Fibroblast of upper back skin (primary cell): Measurements from ENCODE around the gene IPO4.
"Not testable (repeated sequence)": the region's sequence is repeated elsewhere in the genome, so short reads cannot be mapped to it uniquely, and the experiment has no call there.

ENCODE experiments used
- DNase-seq: peaks from one replicate; pipeline ENCODE4 v3.0.0-alpha.2; 2013

The IPO4 gene

DNA sequence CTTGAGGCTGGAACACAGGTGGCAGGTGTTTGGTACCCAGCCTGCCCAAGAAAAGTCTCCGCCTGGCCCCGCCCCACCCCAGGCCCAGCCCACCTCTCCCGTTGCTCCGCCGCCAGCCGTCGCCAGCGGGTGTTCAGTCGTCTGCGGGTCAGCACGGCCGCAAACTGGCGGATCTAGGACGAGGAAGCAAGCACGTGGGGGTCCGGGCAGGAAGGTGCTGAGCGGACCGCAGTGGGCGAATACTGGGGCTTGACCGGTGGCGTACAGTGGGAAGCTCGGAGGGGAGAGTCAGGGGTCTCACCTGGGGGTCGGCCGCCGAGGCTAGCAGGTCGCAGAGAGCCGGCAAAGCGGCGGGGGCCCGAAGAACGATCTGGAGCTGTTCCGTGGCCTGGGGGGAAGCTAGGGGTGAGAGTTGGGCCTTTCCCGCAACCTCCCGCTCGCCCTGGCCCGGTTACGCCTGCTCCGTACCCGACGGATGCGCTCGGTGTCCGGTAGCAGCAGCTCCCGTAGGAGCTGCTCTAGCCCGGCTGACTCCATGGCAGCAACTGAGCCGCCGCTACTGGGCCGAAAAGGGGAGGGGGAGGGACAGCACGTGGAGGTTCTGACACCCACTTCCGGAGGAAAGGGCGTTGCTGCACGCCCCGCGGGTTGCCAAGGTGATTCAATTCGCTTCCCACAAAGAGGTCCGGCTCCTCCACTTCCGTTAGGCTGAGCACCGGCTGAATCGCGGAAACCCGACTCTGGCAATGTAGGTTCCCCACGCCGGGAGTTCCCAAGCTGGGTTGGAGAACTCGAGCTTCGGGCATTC lies at the start of gene IPO4:
TSS of gene IPO4 (minus strand) at position 566 of the 808 bp plus-strand sequence. CDS start at position 537, 29 bp downstream.
- DNase-seq = peak; percentile 97

- DNase-seq = no peak
Measured at GRCh38 chr14:24238123-24238522, 49.5 kb upstream of the IPO4 start.

- no peak for DNase-seq
Measured at GRCh38 chr14:24237463-24237955, 48.9 kb upstream of the IPO4 start.

- DNase-seq = no peak
Measured at GRCh38 chr14:24236689-24237462, 48.3 kb upstream of the IPO4 start.

- no peak for DNase-seq
Measured at GRCh38 chr14:24235804-24236688, 47.4 kb upstream of the IPO4 start.

DNA sequence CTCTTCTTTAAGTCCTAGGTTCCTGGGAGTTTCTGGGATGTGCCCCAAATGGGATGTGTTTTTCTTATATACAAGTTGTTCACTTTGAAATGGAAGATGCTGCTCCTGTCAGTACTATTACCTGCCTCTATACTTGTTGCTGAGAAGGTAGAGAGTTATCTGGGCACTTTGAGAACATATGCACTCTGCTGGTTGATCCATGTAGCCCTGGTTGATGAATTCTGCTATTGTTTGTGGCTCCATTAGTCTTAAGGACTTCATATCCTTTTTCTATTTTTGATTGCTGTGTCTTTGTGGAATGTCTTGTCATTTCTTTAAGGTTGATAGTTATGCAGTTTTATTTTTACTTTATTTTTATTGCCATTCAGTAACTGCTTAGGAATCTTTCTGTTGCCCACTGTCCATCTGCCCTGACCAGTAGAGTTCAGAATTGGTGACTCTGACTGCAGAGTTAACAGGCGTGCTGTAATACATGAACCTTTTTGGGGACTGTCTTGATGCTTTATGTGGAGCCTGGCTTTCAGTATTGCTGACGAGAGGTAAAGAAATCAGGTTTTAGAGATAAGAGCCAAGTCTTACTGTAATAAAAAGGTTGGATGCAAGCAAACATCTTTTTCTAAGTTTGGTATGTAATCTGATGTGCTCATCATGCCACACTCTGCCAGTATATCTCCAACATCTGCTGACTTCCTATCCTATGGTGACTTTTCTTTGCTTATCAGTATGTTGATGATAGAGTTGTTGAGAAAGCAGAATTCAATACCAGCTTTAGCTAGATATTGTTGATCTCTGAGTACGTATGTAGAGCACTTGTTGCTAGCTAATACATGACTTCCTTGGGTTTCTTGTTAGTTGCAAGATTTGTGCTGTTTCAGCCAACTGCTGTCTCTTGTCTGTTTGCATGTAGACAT lies 45.7 kb upstream of the IPO4 start:
- DNase-seq = no peak

DNA sequence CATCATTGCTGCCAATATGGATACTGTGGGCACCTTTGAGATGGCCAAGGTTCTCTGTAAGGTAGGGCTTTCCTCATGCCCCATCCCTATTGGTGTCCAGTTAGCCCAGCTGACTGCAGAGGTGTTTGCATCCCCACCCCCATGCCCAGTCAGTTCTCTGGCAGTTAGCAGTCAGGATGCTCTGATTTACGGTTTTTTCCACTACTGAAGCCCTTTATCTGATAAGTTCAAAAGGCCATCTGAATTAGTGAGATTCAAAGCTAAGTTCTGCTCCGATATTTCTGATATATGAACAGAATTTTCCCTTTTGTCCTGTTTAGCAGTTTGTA lies 44.9 kb upstream of the IPO4 start:
- no peak for DNase-seq

DNA sequence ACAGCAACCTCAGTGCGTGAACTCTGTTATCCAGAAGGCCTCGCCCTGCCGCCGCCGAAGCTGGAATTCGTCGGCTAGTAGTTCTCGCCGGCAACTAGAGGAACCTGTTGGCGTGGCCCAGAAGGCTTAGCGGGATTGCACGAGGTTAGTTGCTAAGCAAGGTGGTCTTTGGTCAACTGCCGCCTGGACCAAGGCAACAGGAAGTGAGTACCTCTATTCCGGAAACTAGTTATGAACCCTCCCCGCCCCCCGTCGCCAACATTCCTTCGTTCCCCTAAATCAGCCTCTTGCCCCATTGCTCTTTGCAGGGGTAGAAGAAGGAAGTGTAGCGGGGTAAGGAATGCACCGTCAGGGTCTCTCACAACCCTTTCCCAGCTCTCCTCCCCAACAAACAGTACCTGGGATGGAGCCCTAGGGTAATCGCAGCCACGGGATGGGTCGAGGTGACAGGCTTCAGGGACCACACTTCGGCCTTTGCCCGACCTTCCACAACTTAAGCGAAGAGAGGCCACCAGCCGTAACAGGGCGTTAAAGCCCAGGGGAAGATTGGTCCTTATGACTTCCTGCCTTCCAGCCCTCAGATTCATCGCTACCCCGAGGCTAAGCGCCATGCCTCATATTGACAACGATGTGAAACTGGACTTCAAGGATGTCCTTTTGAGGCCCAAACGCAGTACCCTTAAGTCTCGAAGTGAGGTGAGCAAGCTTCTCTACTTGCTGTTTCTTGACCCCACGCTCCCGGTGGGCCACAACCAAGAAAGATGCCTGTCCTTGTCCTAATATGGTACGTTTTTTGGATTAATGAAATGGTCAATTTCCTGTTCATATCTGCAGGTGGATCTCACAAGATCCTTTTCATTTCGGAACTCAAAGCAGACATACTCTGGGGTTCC lies 44.3 kb upstream of the IPO4 start, which contains the start of gene GMPR2:
TSS of gene GMPR2 (plus strand) at position 285 of the 893 bp plus-strand sequence. CDS start at position 610, 325 bp downstream.
- no peak for DNase-seq

DNA sequence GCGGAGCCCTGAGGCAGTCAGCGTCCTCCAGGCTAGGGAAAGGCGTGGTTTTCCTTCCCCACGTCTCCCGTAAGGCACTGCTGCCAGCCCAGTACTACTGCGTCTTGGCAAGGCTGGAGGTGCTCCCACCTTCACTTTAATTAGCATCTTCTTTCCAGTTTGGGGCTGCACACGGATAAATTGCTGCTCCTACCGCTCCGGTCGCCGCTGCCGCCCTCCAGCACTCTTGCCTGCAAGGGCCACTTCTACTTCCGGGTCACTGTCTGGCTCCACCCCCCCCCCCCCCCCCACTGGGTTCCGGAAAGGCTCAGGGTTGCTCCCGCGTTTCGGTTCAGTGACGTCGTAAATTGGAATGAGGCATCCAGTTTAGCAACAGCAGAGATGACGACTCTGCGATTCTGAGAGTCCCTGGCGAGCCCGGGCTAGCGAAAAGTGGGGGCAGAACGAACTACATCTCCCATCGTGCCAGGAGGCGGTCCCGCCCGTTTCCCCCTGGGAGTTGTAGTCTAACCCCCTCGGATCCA lies 43.6 kb upstream of the IPO4 start, which contains the start of gene NEDD8:
TSS of gene NEDD8 (minus strand) at position 247 of the 524 bp plus-strand sequence. CDS start at position 147, 100 bp downstream.
- peak; percentile 98 for DNase-seq

GRCh38 chr14:24231263-24232120 lies 42.9 kb upstream of the IPO4 start:
- no peak for DNase-seq

DNA sequence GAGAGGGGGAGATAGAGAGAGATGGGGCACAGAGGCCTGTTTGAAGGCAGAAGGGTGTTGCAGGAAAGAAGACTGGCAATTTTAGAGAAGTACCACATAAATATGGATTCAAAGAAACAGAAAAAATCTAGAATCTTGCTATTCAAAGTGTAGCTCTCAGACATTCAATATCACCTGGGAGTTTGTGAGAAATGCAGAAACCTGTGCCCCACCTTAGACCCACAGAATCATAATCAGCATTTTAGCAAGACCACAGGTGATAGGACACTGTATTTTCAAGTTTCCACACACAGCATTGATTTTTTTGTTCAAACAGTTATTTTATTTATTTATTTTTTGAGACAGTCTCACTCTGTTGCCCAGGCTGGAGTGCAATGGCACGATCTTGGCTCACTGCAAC lies 40.3 kb upstream of the IPO4 start:
- DNase-seq = no peak

GRCh38 chr14:24226473-24226872 lies 37.9 kb upstream of the IPO4 start:
- DNase-seq = no peak

DNA sequence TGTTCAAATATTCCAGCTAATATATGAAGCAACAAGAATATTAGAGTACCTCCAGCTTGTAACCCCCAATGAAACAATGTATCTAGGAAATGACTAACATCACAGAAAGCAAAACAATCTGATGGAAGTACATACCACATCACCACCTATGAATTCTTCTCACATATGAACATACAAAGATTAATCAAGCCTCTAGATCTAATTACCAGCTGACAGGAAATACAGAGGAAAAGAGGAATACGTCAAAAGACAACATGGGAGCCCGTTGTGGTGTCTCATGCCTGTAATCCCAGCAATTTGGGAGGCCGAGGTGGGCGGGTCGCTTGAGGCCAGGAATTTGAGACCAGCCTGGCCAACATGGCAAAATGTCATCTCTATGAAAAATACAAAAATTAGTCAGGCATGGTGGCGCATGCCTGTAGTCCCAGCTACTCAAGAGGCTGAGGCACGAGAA lies 36.0 kb upstream of the IPO4 start:
- peak; percentile 94 for DNase-seq

- not testable (repeated sequence) for DNase-seq
Measured at GRCh38 chr14:24222987-24223386, 34.4 kb upstream of the IPO4 start.

DNA sequence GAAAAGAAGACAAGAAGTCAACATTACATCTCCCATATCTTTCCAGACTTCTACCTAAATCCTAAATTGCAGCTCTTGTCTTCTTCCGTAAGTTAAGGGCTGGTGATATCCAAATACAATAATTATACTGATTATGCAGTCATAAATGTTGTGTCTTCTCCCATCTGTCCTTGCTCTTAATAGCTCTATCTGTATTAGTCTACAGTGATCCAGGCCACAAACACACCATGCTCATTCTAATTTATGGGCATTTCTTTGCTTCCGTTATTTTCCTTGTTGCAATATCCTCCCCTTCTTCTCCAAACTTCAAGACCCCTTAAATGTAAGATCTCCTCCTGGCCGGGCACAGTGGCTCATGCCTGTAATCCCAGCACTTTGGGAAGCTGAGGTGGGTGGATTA lies 30.9 kb upstream of the IPO4 start:
- DNase-seq = no peak

- DNase-seq = no peak
Measured at GRCh38 chr14:24219080-24219479, 30.5 kb upstream of the IPO4 start.

- DNase-seq = not testable (repeated sequence)
Measured at GRCh38 chr14:24216876-24217275, 28.3 kb upstream of the IPO4 start.

GRCh38 chr14:24216345-24216699 lies 27.7 kb upstream of the IPO4 start:
- no peak for DNase-seq
